ACC112 (cell line): ENCODE measurements around the gene CASZ1.

ENCODE experiments used
- H2AFZ ChIP-seq: fragments of 200-600 bp; sonication (generic); one replicate; pipeline ENCODE4 v1.6.0; 2017; ENCODE audit warnings: antibody characterized with exemption, low read length; ENCODE audit not compliant: unreplicated experiment
- H3K27ac ChIP-seq: fragments of 200-600 bp; sonication (generic); 2 replicates; pipeline ENCODE4 v1.5.1; 2014; ENCODE audit warnings: low read depth, mild to moderate bottlenecking, antibody characterized with exemption, low read length, moderate library complexity
- H3K27me3 ChIP-seq: fragments of 200-600 bp; sonication (generic); 2 replicates; pipeline ENCODE4 v1.6.1; 2014; ENCODE audit warnings: mild to moderate bottlenecking, antibody characterized with exemption, low read length, moderate library complexity, mixed read lengths; ENCODE audit not compliant: insufficient read depth
- H3K36me3 ChIP-seq: fragments of 200-600 bp; sonication (generic); 2 replicates; pipeline ENCODE4 v1.6.1; 2016; ENCODE audit warnings: mild to moderate bottlenecking, antibody characterized with exemption, low read length, moderate library complexity, mixed read lengths; ENCODE audit not compliant: insufficient read depth
- H3K4me1 ChIP-seq: fragments of 200-600 bp; sonication (generic); one replicate; pipeline ENCODE4 v1.6.1; 2016; ENCODE audit warnings: low read length, mixed read lengths; ENCODE audit not compliant: insufficient read depth, unreplicated experiment, control insufficient read depth
- H3K4me3 ChIP-seq: fragments of 200-600 bp; sonication (generic); 2 replicates; pipeline ENCODE4 v1.5.1; 2014; ENCODE audit warnings: mild to moderate bottlenecking, low read depth, low read length
- H3K79me2 ChIP-seq: fragments of 200-600 bp; sonication (generic); one replicate; pipeline ENCODE4 v1.6.0; 2016; ENCODE audit warnings: low read length; ENCODE audit not compliant: control insufficient read depth, unreplicated experiment, insufficient read depth

CASZ1 gene

DNA sequence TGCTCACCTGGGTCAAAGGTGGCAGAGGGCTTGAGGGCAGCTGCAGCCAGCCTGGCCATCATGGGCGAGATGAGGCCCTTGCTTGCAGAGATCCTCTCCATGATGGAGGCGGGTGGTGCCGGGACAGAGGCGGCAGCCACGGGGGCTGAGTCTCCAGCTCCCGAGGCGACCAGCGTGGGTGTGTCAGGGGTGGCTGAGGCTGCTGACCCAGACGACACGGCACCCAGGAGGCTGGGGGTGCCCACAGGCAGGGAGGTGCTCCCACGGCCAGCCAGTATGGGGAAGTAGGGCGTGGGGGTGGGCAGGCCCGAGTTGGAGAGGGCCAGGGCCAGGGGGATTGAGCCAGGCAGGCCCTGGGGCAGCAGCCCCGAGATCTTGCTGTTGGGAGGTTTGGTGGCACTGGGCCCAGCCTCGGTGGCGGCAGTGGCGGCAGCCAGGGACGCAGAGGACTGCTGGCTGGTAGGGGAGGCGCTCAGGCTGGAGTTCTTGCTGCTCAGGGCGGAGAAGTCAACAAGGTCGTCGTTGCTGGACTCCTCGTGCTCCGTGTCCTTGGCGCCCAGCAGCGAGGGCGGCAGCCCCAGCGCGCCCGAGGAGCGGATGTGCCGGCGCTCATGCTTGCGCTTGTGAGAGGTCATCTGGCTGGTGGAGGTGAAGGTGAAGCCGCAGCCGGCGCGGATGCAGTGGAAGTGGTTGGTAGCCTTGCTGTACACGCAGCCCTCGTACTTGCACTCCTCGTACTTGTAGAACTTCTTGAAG is 142.9 kb downstream of the CASZ1 start:
- no peaks in the 10 kb centered on the region for H3K27me3 ChIP-seq
- H3K4me3 ChIP-seq: no peak overlapping the region
- no peaks in the 10 kb centered on the region for H3K4me1 ChIP-seq
- no peak overlapping the region for H2AFZ ChIP-seq
- no peaks in the 10 kb centered on the region for H3K36me3 ChIP-seq
- H3K27ac ChIP-seq: no peak overlapping the region
- no peaks in the 10 kb centered on the region for H3K79me2 ChIP-seq

GRCh38 chr1:10652626-10653025 is 143.8 kb downstream of the CASZ1 start:
- H3K27me3 ChIP-seq: no peaks in the 10 kb centered on the region
- no peaks in the 10 kb centered on the region for H3K36me3 ChIP-seq
- H3K27ac ChIP-seq: no peak overlapping the region
- no peak overlapping the region for H3K4me3 ChIP-seq
- H2AFZ ChIP-seq: no peak overlapping the region
- no peaks in the 10 kb centered on the region for H3K79me2 ChIP-seq
- H3K4me1 ChIP-seq: no peaks in the 10 kb centered on the region

GRCh38 chr1:10651793-10652192 is 144.7 kb downstream of the CASZ1 start:
- Histone ChIP-seq H2AFZ (no peak overlapping the region), H3K27ac (no peak overlapping the region), H3K27me3 (no peaks in the 10 kb centered on the region), H3K79me2 (no peaks in the 10 kb centered on the region), H3K36me3 (no peaks in the 10 kb centered on the region), H3K4me3 (no peak overlapping the region), H3K4me1 (no peaks in the 10 kb centered on the region)

GRCh38 chr1:10651389-10651766 is 145.1 kb downstream of the CASZ1 start:
- no peaks in the 10 kb centered on the region for H3K27me3 ChIP-seq
- H3K4me3 ChIP-seq: no peak overlapping the region
- H3K79me2 ChIP-seq: no peaks in the 10 kb centered on the region
- H2AFZ ChIP-seq: no peak overlapping the region
- no peaks in the 10 kb centered on the region for H3K4me1 ChIP-seq
- H3K27ac ChIP-seq: no peak overlapping the region
- H3K36me3 ChIP-seq: no peaks in the 10 kb centered on the region

DNA sequence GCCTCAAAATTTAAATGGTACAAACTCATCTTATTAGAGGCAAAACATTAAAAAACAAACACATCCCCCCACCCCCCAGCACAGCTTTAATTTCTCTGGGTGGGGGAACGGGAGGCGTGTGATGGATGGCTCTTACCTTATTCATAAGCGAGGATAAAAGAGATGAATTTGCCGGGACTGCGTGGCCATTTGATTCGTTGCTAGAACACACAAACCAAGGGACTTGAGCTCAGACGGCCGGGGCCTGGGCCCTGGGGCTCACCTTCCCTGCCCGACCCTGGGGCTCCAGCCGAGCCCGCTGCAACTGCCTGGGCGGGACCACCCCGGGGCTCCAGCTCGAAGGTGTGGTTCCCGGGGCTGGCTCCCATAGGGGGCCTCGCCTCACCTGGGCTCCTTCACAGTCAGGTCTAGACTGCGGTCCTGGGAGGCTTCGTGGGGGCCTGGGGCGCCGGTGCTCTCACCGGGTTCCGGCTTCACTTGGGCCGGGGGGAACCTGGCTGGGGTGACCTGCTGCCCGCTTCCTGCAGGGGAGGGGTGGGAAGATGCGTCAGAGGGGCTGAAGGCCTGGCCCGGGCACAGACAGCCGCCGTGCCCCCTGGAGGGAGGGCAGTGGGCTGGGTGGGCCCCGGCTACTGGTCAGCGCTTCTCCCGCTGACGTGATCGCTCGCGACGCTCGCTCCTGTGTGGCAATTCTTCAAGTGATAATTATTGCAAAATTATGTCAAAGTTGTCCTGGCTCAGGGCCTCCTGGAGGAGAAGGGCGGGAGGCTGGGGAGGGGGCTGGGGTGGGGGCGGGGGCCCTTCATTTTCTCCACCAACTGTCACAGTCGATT is 145.7 kb downstream of the CASZ1 start:
- no peaks in the 10 kb centered on the region for H3K36me3 ChIP-seq
- H3K79me2 ChIP-seq: no peaks in the 10 kb centered on the region
- H3K27ac ChIP-seq: no peak overlapping the region
- H3K27me3 ChIP-seq: no peaks in the 10 kb centered on the region
- H3K4me1 ChIP-seq: no peaks in the 10 kb centered on the region
- H3K4me3 ChIP-seq: no peak overlapping the region
- H2AFZ ChIP-seq: no peak overlapping the region

- no peaks in the 10 kb centered on the region for H3K27me3 ChIP-seq
- no peak overlapping the region for H2AFZ ChIP-seq
- H3K4me3 ChIP-seq: no peak overlapping the region
- peaks cover 3% of the 10 kb centered on the region for H3K4me1 ChIP-seq
- H3K27ac ChIP-seq: no peak overlapping the region
- no peaks in the 10 kb centered on the region for H3K36me3 ChIP-seq
- H3K79me2 ChIP-seq: no peaks in the 10 kb centered on the region
Measured at GRCh38 chr1:10649517-10650201, 146.8 kb downstream of the CASZ1 start.

- H3K4me3 ChIP-seq: no peak overlapping the region
- no peaks in the 10 kb centered on the region for H3K79me2 ChIP-seq
- H3K27ac ChIP-seq: no peak overlapping the region
- no peak overlapping the region for H2AFZ ChIP-seq
- H3K27me3 ChIP-seq: no peaks in the 10 kb centered on the region
- no peaks in the 10 kb centered on the region for H3K36me3 ChIP-seq
- peaks cover 10% of the 10 kb centered on the region for H3K4me1 ChIP-seq
Measured at GRCh38 chr1:10648689-10649516, 147.5 kb downstream of the CASZ1 start.

GRCh38 chr1:10647414-10648170 is 148.9 kb downstream of the CASZ1 start:
- Histone ChIP-seq H3K27ac (no peak overlapping the region), H3K4me1 (peaks cover 12% of the 10 kb centered on the region), H3K79me2 (no peaks in the 10 kb centered on the region), H2AFZ (no peak overlapping the region), H3K27me3 (no peaks in the 10 kb centered on the region), H3K36me3 (no peaks in the 10 kb centered on the region), H3K4me3 (no peak overlapping the region)

GRCh38 chr1:10646347-10646861 is 150.0 kb downstream of the CASZ1 start:
- Histone ChIP-seq H3K27me3 (no peaks in the 10 kb centered on the region), H3K4me3 (no peak overlapping the region), H3K27ac (no peak overlapping the region), H2AFZ (no peak overlapping the region), H3K4me1 (peaks cover 12% of the 10 kb centered on the region), H3K79me2 (no peaks in the 10 kb centered on the region), H3K36me3 (no peaks in the 10 kb centered on the region)
